Activated naive CD8-positive, alpha-beta T cell treated with anti-CD3 and anti-CD28 coated beads for 36 hours (primary cell): ENCODE measurements around the gene SUMO4. TPM values are rescaled to one million over a fixed set of nuclear protein-coding genes. Genes with fewer than 3 reads are reported as not detected.

ENCODE experiments used
- DNase-seq: peaks from one replicate; pipeline ENCODE4 v3.0.0; 2021
- H3K27ac Mint-ChIP-seq: one replicate; pipeline ENCODE4 v1.8.0; 2022; ENCODE audit warnings: mild to moderate bottlenecking, moderate library complexity, mixed read lengths
- H3K27me3 Mint-ChIP-seq: one replicate; pipeline ENCODE4 v1.8.0; 2022; ENCODE audit warnings: mild to moderate bottlenecking, mixed read lengths
- H3K36me3 Mint-ChIP-seq: one replicate; pipeline ENCODE4 v1.8.0; 2021; ENCODE audit warnings: mild to moderate bottlenecking, mixed read lengths
- H3K4me1 Mint-ChIP-seq: one replicate; pipeline ENCODE4 v1.8.0; 2021; ENCODE audit warnings: mixed read lengths
- H3K4me3 Mint-ChIP-seq: one replicate; pipeline ENCODE4 v1.8.0; 2022; ENCODE audit warnings: mild to moderate bottlenecking, moderate library complexity, mixed read lengths
- H3K9me3 Mint-ChIP-seq: one replicate; pipeline ENCODE4 v1.8.0; 2022; ENCODE audit warnings: mixed read lengths
- total RNA-seq, 2 experiments: library from RNA; stranded (reverse); gene quantifications; one replicate each; pipeline ENCODE4 v1.2.3, GENCODE V29; 2021

SUMO4 gene
- total RNA-seq, 2 experiments from 2014 or later: 2.3 to 2.6 TPM

GRCh38 chr6:149409617-149410016, 9.6 kb downstream of the SUMO4 start:
- Mint-ChIP-seq H3K4me1 (peaks cover 33% of the 10 kb centered on the region), H3K36me3 (peaks cover 55% of the 10 kb centered on the region), H3K9me3 (peaks cover 2% of the 10 kb centered on the region), H3K27ac (peak overlapping the region; percentile 38), H3K4me3 (no peak overlapping the region), H3K27me3 (no peaks in the 10 kb centered on the region)
- DNase-seq: no peak

GRCh38 chr6:149410557-149410956, 10.5 kb downstream of the SUMO4 start:
- Mint-ChIP-seq H3K4me3 (no peak overlapping the region), H3K9me3 (peaks cover 8% of the 10 kb centered on the region), H3K4me1 (peaks cover 28% of the 10 kb centered on the region), H3K27ac (peak overlapping the region; percentile 52), H3K27me3 (no peaks in the 10 kb centered on the region), H3K36me3 (peaks cover 53% of the 10 kb centered on the region)
- no peak for DNase-seq

- peaks cover 23% of the 10 kb centered on the region for H3K4me1 Mint-ChIP-seq
- H3K4me3 Mint-ChIP-seq: no peak overlapping the region
- H3K27ac Mint-ChIP-seq: no peak overlapping the region
- peaks cover 48% of the 10 kb centered on the region for H3K36me3 Mint-ChIP-seq
- no peaks in the 10 kb centered on the region for H3K27me3 Mint-ChIP-seq
- no peak for DNase-seq
- H3K9me3 Mint-ChIP-seq: peaks cover 13% of the 10 kb centered on the region
Observed at GRCh38 chr6:149414009-149414408, 13.9 kb downstream of the SUMO4 start.

GRCh38 chr6:149414821-149415220, 14.8 kb downstream of the SUMO4 start:
- Mint-ChIP-seq H3K4me1 (peaks cover 18% of the 10 kb centered on the region), H3K27me3 (no peaks in the 10 kb centered on the region), H3K27ac (no peak overlapping the region), H3K9me3 (peaks cover 13% of the 10 kb centered on the region), H3K36me3 (peaks cover 44% of the 10 kb centered on the region), H3K4me3 (no peak overlapping the region)
- no peak for DNase-seq

- no peak for DNase-seq
- Mint-ChIP-seq H3K27me3 (no peaks in the 10 kb centered on the region), H3K27ac (peak overlapping the region; percentile 4), H3K9me3 (peaks cover 9% of the 10 kb centered on the region), H3K4me3 (no peak overlapping the region), H3K4me1 (peaks cover 10% of the 10 kb centered on the region), H3K36me3 (peaks cover 12% of the 10 kb centered on the region)
Observed at GRCh38 chr6:149419696-149420404, 19.8 kb downstream of the SUMO4 start.

- Mint-ChIP-seq H3K4me3 (no peak overlapping the region), H3K9me3 (no peaks in the 10 kb centered on the region), H3K27ac (no peak overlapping the region), H3K27me3 (no peaks in the 10 kb centered on the region), H3K36me3 (peaks cover under 1% of the 10 kb centered on the region), H3K4me1 (peaks cover 3% of the 10 kb centered on the region)
- no peak for DNase-seq
Observed at GRCh38 chr6:149421132-149421531, 21.1 kb downstream of the SUMO4 start.

- peaks cover 3% of the 10 kb centered on the region for H3K4me1 Mint-ChIP-seq
- DNase-seq: no peak
- H3K36me3 Mint-ChIP-seq: no peaks in the 10 kb centered on the region
- no peak overlapping the region for H3K27ac Mint-ChIP-seq
- no peak overlapping the region for H3K4me3 Mint-ChIP-seq
- H3K27me3 Mint-ChIP-seq: no peaks in the 10 kb centered on the region
- no peaks in the 10 kb centered on the region for H3K9me3 Mint-ChIP-seq
Observed at GRCh38 chr6:149422581-149422980, 22.5 kb downstream of the SUMO4 start.

GRCh38 chr6:149423964-149424440, 23.9 kb downstream of the SUMO4 start:
- H3K27me3 Mint-ChIP-seq: no peaks in the 10 kb centered on the region
- H3K9me3 Mint-ChIP-seq: no peaks in the 10 kb centered on the region
- DNase-seq: no peak
- H3K36me3 Mint-ChIP-seq: no peaks in the 10 kb centered on the region
- H3K4me1 Mint-ChIP-seq: peaks cover 3% of the 10 kb centered on the region
- no peak overlapping the region for H3K4me3 Mint-ChIP-seq
- H3K27ac Mint-ChIP-seq: no peak overlapping the region

- no peaks in the 10 kb centered on the region for H3K9me3 Mint-ChIP-seq
- no peak for DNase-seq
- no peaks in the 10 kb centered on the region for H3K27me3 Mint-ChIP-seq
- H3K36me3 Mint-ChIP-seq: no peaks in the 10 kb centered on the region
- H3K4me3 Mint-ChIP-seq: no peak overlapping the region
- peaks cover 2% of the 10 kb centered on the region for H3K4me1 Mint-ChIP-seq
- no peak overlapping the region for H3K27ac Mint-ChIP-seq
Observed at GRCh38 chr6:149425224-149425623, 25.2 kb downstream of the SUMO4 start.

- Mint-ChIP-seq H3K9me3 (no peaks in the 10 kb centered on the region), H3K27me3 (no peaks in the 10 kb centered on the region), H3K4me3 (no peak overlapping the region), H3K36me3 (no peaks in the 10 kb centered on the region), H3K4me1 (no peaks in the 10 kb centered on the region), H3K27ac (no peak overlapping the region)
- no peak for DNase-seq
Observed at GRCh38 chr6:149425754-149426153, 25.7 kb downstream of the SUMO4 start.

- Mint-ChIP-seq H3K27ac (no peak overlapping the region), H3K36me3 (no peaks in the 10 kb centered on the region), H3K27me3 (no peaks in the 10 kb centered on the region), H3K4me3 (no peak overlapping the region), H3K4me1 (peaks cover 2% of the 10 kb centered on the region), H3K9me3 (no peaks in the 10 kb centered on the region)
- DNase-seq: no peak
Observed at GRCh38 chr6:149428606-149429005, 28.5 kb downstream of the SUMO4 start.

GRCh38 chr6:149429427-149430360, 29.6 kb downstream of the SUMO4 start:
- Mint-ChIP-seq H3K27ac (no peak overlapping the region), H3K9me3 (no peaks in the 10 kb centered on the region), H3K4me3 (no peak overlapping the region), H3K36me3 (no peaks in the 10 kb centered on the region), H3K27me3 (no peaks in the 10 kb centered on the region), H3K4me1 (peaks cover 2% of the 10 kb centered on the region)
- no peak for DNase-seq

- Mint-ChIP-seq H3K9me3 (no peaks in the 10 kb centered on the region), H3K4me3 (peak overlapping the region; percentile 47), H3K27ac (peak overlapping the region; percentile 59), H3K4me1 (peaks cover 7% of the 10 kb centered on the region), H3K36me3 (no peaks in the 10 kb centered on the region), H3K27me3 (no peaks in the 10 kb centered on the region)
- DNase-seq: peak; percentile 82
Observed at GRCh38 chr6:149431905-149432775, 32.1 kb downstream of the SUMO4 start.

GRCh38 chr6:149433405-149433804, 33.3 kb downstream of the SUMO4 start:
- Mint-ChIP-seq H3K36me3 (no peaks in the 10 kb centered on the region), H3K9me3 (no peaks in the 10 kb centered on the region), H3K27ac (no peak overlapping the region), H3K4me1 (peaks cover 12% of the 10 kb centered on the region), H3K4me3 (no peak overlapping the region), H3K27me3 (no peaks in the 10 kb centered on the region)
- no peak for DNase-seq

- DNase-seq: no peak
- no peak overlapping the region for H3K4me3 Mint-ChIP-seq
- no peaks in the 10 kb centered on the region for H3K9me3 Mint-ChIP-seq
- no peaks in the 10 kb centered on the region for H3K36me3 Mint-ChIP-seq
- no peak overlapping the region for H3K27ac Mint-ChIP-seq
- peaks cover 12% of the 10 kb centered on the region for H3K4me1 Mint-ChIP-seq
- H3K27me3 Mint-ChIP-seq: no peaks in the 10 kb centered on the region
Observed at GRCh38 chr6:149433881-149434280, 33.8 kb downstream of the SUMO4 start.
